Stimulated activated CD8-positive, alpha-beta memory T cell treated with anti-CD3 and anti-CD28 coated beads, Interleukin-4, amount 100 ng/mL, for 1 hour (primary cell): ENCODE data around the gene ARL5B.

Experiments used
- DNase-seq, 2 donors: peaks; one replicate each; pipeline ENCODE4 v3.0.0-alpha.2; 2020; ENCODE audit warnings: low read depth in 2 of 2, low spot score in 1 of 2

ARL5B gene

GRCh38 chr10:18658271-18659124 lies 733 bp upstream of the ARL5B start:
- no peak for DNase-seq

DNA sequence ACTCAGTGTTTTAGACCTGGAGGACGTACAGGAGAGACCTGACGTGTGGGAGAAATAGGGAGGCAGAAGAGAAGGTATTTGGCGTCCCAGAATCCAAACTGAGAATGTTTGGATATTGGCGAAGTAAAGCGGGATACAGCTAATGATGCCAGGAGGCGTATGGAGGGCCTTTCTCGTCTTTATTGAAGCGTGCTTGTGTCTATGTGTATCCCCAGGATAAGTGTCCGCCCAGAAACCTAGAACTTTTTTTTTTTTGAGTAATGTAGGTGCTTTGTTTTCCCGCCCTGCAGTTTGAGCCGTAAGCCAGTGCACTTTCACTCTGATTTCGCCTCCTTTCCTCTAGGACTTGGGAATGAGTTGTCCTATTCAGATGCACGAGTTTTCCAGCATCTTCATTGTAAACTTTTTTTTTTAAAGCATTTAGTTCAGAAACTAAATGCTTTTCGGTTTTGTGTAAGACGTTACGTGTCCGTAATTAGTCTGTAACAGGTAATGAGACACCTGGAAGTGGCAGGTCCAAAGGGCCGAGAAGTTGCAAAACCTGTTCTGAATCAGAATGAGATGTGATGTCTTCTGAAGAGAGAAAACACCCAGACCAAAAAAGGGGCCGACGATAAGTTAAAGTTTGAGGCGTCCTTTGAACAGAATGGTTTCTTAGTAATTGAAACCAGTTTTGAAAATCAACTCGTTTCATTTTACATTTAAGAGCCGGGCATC lies 746 bp downstream of the ARL5B start:
- DNase-seq: no peak

DNA sequence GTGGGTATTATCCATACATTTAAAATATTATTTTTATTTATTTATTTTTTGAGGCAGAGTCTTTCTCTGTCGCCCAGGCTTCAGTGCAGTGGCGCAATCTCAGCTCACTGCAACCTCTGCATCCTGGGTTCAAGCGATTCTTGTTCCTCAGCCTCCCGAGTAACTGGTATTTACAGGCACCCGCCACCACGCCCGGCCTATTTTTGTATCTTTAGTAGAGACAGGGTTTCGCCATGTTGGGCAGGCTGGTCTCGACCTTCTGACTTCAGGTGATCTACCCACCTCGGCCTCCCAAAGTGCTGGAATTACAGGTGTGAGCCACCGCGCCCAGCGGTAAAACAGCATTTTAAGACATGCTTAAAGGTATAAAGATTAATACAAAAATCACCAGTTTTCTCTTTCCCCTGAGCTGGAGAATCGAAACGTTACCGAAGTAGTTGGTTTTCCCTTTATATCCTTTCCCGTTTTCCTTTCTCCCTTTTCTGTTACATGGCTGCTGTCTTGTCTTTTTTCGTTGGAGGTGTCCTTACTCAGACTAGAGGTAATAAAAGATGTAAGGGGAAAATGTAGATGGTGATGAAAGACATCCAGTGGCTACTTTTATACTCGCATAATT lies 1.7 kb downstream of the ARL5B start:
- no peak for DNase-seq

- DNase-seq: no peak
Observed at GRCh38 chr10:18664841-18665478, 5.7 kb downstream of the ARL5B start.

DNA sequence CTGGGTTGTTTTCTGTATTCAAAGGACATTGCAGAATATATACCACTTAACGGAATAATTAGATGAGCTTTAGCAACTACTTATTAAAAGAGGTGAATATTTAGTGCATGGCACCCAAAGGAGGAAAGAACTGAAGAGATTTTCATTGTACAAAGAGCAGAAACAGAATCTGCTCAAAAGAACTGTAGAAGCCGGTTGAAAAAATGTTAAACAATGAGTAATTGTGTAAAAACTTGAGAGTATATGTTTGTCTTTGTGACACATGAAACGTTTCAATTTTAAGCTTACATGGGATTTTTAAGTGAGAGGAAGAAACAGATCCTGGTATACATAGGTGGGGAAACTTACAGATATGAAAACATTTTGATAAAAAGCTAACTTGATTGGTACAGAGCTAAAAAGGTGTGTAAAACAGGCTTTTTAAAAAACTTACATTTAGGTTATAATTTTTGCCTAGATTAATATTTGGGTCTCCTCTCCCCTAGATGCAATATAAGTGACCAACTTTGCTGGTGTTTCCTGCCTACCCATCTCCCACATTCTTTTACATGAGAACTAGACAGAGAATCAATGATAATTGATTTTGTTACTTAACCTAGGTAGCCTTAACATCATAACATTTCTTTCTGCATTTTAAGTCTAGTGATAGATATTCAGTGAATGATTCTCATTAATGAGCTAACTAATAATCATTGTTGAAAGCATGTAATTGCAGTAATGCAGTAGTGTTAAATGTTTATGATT lies 6.8 kb downstream of the ARL5B start:
- no peak for DNase-seq

DNA sequence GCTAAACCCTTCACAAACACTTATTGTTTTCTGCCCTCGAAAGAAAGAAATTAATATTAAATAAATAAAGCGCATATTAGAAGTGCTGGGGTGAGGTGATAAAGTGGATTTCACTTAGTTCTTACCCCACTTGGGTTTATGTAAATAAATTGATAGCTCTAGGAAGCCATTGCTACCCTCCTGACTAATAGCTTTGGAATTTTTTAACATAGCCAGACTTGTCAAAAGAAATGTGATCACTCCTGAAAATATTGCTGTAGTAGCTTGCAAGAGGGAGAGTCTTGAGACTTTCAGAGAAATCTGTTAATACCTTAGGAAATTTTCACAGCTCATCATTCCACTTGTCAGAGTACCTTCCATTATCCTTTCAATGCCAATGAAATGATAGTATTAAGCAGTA lies 7.6 kb downstream of the ARL5B start:
- DNase-seq: no peak

DNA sequence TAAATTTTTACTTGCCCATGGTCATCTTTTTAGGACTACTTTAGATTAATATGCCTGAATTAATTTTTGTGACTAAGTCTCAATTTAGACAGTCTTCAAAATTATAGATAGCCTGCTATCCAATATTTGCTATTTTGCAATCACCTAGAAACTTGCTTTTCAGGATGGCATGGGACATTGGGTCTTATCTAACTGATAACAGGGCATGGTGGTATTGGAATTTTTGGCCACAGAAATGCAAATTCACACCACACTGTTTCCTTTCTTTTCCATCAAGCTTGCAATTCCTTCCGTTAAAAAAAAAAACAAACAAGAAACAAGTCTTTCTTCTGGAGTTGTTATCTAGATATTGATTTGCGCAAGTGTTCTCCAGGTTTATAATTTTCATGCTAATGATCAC lies 8.8 kb downstream of the ARL5B start:
- DNase-seq: no peak

DNA sequence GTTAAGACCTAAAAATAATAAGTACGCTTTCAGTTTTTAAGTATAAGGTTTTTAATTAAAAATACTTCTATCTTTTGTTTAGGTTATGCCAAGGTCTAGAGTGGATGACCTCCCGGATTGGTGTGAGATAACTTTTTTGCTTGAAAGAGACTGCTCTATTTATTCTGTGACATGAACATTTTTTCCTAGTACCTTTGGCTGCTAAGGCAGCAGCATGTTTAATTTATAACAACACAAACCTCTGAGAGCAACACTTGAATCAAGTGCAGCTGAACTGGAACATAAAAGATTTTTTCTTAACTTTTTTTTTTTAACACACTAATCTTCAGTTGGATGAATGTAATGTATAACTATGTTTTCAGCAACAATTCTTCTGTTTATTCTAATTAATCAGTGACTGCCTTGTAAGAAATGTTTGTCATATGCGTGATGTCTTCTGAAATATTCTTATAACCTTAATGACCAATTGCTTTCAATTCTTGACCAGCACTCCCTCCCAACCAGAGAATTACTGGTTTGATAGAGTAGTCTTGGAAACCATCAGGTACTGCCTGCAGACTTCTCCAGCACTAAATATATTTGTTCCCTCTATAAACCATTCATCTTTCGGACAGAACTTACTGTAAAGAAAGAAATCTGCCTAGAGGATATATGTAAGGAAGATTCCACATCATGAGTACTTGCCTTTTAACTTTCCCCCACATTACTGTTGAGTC lies 16.0 kb downstream of the ARL5B start:
- DNase-seq: no peak

DNA sequence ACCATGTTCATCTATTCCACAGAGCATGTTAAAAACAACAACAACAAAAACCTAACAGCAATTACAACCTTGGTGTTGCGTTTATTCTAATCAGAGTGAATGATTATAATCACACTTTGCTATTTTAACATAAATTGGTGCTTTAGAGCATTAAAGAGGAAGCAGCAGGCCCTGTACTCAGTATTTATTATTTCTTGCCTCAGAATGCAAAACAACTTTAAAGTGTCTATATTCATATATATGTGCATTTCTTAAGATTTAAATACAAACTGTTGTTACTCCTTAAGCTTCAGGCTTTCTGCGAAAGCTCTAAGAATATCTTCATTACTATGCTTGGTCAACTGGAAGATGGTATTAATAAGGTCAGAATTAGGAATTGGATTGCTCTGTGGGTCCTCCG lies 21.5 kb downstream of the ARL5B start:
- DNase-seq: no peak

- no peak for DNase-seq
Observed at GRCh38 chr10:18681366-18681765, 22.1 kb downstream of the ARL5B start.

- DNase-seq: no peak
Observed at GRCh38 chr10:18681971-18682411, 22.8 kb downstream of the ARL5B start.

- DNase-seq: no peak
Observed at GRCh38 chr10:18683427-18683826, 24.2 kb downstream of the ARL5B start.

GRCh38 chr10:18684416-18684815 lies 25.2 kb downstream of the ARL5B start:
- no peak for DNase-seq

DNA sequence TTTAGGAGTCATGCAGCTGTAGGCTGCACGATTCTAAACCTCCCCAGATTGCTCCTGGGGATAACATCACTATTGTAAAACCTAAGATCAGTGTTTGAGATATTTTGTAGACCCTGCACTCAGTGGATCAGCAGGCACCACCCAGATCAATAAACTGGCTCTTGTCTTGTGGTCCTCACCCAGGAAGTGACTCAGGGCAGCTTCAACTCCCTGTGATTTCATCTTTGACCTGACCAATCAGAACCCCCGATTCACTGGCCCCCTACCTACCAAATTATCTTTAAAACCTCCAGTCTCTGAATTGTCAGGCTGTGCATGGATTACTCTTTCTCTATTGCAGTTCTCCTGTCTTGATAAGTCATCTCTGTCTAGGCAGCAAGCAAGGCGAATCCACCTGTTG lies 25.7 kb downstream of the ARL5B start:
- no peak for DNase-seq

GRCh38 chr10:18685555-18685954 lies 26.3 kb downstream of the ARL5B start:
- DNase-seq: no peak

DNA sequence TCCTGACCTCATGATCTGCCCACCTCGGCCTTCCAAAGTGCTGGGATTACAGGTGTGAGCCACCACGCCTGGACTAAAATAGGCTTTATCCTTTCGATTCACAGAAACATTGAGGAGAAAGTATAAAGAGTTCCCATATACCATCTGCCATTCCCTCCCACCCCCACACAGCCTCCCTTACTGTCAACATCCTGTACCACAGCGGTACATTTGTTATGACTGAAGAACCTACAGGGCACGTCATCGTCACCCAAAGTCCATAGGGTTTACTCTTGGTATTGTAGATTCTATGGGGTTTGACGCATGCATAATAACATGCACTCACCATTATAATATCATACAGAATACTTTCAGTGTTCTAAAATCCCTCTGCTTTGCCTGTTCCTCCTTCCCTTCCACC lies 28.0 kb downstream of the ARL5B start:
- no peak for DNase-seq

DNA sequence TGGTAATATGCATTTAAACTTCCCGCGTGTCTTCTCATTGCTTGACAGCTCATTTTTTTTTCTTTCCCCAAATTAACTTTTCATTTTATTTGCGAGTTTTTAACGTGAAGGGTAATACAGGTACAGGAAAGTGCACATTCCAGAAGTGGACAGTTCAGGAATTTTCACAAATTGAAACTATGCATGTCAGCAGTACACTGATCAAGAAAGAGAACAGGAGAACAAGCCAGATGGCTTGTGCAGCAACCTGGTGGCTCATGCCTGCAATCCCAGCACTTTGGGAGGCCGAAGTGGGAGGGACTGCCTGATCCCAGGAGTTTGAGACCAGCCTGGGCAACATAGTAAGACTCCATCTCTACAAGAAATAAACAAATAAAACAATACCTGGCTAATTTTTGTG lies 28.5 kb downstream of the ARL5B start:
- DNase-seq: no peak

GRCh38 chr10:18689498-18689897 lies 30.3 kb downstream of the ARL5B start:
- no peak for DNase-seq

DNA sequence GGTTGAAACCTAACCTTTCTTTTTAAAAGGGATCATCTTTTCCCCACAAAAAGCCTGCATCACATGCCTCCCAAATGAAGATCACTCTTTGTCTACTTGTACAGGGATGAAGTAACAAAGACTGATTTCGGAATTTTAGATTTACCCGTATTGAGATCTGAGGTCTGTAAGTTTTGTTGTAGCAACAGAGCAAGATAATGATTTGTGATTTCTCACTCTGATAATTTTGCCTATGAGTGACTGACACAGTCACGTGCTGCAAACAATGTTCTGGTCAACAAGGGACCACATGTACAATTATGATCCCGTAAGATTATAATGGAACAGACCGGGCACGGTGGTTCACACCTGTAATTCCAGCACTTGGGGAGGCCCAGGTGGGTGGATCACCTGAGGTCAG lies 31.3 kb downstream of the ARL5B start:
- no peak for DNase-seq
